ENCODE data around the gene CDH12.

CDH12 gene

DNA sequence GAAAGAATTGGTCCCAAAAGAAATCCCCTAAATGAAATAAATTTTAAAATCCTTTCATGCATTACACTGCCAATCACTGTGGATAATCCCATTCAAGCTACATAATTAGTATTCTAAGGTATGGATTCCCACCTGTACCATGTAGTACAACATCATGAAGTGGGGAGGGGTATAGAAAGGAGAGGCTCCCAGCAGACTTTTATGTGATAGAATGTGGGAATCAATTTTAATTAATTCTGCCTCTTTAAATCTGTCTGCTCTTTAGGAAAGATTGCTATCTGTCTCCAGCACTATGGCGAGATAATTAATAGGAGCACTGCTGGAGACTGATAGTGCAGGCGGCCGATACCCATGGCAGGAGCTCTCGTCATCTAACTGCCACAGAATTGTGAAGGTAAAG lies 95.4 kb downstream of the CDH12 start:
- DNase-seq: no peak

DNA sequence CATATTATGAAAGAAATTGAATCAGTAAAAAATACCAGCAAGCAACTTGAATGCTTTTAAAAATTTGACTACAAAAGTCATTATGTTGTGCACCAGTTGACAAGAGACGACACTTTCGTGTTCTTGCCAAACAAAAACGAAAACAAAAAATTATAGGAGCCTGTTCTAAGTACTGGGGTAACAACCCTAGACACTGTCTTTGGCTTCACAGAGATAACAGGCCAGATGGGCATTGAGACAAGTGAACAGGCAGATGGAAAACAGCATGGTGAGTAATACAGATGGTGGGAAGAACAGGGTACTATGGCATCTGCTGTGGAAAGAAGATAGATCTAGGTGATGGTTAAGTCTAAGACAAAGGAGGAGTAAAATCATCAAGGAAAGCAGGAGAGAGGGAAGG lies 99.0 kb downstream of the CDH12 start:
- no peak for DNase-seq

GRCh38 chr5:22751536-22751935 lies 101.6 kb downstream of the CDH12 start:
- no peak for DNase-seq

- DNase-seq: no peak
Measured at GRCh38 chr5:22736443-22737003, 116.6 kb downstream of the CDH12 start.

- DNase-seq: no peak
Measured at GRCh38 chr5:22734907-22735306, 118.2 kb downstream of the CDH12 start.

DNA sequence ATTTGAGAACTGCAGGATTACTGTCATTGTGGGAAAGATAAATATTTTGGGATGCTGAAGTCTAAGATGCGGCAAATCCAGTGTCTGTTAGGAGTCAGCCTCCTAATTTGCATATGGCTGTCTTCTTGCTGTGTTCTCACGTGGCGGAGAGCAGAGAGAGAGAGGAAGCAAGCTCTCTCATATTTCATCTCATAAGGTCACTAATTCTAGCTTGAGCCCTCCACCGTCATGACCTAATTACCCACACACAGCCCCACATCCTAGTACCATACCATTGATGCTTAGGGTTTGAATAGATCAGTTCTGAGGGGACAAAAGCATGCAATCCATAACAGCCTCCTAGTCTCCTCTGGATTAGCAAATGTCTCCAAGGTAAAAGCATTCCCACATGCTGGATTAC lies 124.5 kb downstream of the CDH12 start:
- no peak for DNase-seq

- no peak for DNase-seq
Measured at GRCh38 chr5:22722491-22722890, 130.7 kb downstream of the CDH12 start.

DNA sequence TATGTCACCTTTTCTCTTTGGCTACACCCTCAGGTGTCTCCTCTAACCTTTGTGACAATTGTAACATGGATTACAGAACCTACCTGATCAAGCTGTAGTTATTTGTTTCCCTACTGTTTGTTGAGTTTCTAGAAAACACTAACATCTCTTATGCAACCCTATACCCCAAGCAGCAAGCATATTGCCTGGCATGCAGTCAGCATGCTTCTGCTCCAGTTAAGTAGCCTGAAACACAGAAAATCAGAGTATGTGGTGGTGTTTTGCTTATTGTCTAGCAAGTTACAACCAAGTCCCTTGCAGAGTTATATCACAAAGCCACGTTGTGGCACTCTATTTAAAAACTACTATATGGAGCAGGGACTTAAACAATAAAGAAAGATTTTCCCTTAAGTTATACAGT lies 131.1 kb downstream of the CDH12 start:
- no peak for DNase-seq

DNA sequence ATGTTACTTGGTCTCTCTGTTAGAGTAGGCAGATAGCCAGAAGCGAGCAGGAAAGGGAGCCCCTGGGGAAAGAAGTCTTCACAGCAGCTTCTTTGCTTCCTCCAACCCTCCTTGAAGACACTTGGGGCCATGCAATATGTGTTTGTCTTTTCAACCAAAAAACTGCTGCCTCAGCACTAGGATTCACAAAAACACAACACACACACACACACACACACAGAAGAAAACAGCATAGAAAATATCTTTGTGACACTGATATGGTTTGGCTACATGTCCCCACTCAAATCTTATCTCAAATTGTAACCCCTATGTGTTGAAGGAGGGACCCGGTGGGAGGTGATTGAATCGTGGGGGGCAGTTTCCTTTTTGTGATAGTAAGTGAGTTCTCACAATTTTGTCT lies 133.3 kb downstream of the CDH12 start:
- DNase-seq: no peak

DNA sequence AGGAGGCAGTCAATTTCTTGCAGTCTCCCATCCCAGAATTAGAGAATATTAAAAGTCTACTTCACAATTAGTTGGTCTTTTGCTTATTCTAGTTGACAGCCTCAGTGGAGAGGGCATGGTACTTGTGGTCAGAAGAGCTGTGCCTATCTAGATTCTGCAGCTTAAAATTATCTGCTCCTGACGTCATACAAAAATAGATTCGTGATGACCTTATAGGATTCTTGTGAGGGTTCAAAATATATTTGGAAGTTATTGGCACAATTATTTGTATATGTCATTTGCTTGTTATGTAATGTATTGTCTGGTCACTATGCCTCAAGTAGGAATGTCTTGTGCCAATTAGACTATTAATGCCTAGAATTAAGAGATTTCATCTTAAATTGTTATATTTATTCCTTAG lies 142.5 kb downstream of the CDH12 start:
- DNase-seq: no peak

GRCh38 chr5:22709743-22710142 lies 143.4 kb downstream of the CDH12 start:
- DNase-seq: no peak

DNA sequence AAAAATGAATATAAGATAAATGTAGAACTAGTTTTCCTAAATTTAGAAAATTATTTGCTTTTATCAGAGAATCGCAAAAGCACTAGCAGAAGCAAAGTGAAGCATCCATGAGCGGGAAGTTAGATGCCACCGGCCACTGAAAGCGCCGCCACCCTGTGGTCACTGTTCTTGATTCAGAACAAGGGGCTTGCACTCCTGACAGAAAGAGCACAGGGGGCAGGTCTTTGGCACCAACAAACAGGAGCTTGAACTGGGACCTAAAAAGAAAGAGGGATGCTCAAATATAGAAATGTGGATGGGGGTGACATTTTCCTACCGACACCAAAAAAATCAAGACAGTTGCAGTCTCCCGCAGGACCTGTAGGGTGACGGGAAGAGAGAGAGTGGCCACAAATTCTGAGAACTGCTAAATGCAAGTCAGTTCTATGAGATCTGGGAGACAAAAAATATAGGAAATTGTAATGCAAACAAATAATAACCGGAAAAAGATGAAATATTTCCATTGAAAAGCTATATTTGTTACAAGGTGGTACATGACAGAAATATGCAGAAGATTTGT lies 144.3 kb downstream of the CDH12 start:
- no peak for DNase-seq

DNA sequence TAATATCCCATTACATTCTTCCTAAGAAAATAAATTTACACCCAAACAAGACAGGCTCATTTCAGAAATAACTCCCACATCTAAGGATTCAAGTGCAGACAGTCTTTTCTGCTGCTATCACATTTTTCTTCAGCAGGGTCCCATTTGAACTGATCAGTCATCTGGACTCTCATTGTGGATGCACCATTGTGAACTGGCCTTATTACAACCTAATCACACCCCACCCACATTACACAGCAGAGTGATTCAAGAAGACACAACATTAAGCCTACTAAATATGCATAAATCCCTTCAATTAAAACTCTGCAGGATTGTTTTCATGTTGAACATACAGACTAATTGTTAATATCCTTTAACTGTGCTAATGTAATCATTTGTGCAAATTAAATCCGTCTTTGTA lies 146.2 kb downstream of the CDH12 start:
- no peak for DNase-seq

GRCh38 chr5:22699319-22699718 lies 153.8 kb downstream of the CDH12 start:
- no peak for DNase-seq

DNA sequence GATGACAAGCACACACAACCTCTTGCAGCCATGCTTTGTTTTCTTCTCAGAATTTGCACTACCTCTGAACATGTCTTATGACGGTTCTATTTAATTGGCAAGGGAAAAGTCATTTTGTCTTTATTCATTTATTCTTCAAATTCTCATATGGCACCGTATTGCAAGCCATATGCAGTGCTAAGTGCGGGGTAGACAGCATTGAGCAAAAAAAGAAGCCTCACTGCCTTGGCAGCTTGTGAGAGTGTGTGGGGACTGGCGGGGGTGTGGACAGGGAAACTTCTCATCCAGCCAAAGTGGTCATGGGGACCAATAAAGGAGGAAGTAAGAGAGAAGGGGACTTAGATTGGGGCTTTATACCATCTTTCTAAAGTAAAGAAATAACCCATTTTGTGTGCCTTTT lies 160.0 kb downstream of the CDH12 start:
- DNase-seq: no peak

- DNase-seq: peak; percentile 13
Measured at GRCh38 chr5:22683050-22683449, 170.1 kb downstream of the CDH12 start.

DNA sequence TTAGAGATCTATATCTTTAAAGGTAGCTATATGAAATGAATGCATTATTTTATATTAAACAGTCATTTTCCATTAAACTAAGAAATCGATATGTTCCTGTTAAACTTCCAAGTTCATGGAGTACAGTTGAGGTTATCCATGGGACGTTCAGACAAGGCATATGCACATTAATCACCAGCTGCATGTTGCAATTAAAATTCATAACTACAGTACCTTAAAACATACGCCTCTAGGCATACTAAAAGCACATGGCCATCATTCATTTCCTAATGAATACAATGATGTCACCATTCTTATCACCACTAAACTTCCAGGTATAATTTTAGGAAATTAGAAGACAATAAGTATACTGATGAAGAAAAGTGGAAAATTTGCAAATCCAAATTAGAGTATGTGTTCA lies 174.3 kb downstream of the CDH12 start:
- DNase-seq: no peak

GRCh38 chr5:22673131-22673530 lies 180.0 kb downstream of the CDH12 start:
- DNase-seq: no peak

DNA sequence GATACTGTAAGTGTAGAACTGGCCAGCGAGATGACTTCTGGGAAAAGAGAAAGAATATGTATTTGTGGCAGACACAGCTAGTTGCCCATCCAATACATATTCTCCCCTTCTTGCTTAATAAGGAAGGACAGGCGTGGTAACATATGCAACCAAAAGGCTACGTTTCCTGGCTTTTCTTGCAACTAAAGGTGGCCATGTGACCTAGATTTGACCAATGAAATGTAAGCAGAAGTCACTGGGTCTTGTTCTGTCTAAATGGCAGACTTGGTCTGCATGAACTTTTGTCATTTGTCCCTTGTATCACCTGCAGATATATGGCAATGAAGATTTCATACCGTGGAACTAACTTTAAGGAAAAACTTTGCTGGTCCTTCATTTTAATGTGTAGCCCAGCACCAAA lies 183.8 kb downstream of the CDH12 start:
- no peak for DNase-seq

GRCh38 chr5:22665801-22666200 lies 187.3 kb downstream of the CDH12 start:
- no peak for DNase-seq

DNA sequence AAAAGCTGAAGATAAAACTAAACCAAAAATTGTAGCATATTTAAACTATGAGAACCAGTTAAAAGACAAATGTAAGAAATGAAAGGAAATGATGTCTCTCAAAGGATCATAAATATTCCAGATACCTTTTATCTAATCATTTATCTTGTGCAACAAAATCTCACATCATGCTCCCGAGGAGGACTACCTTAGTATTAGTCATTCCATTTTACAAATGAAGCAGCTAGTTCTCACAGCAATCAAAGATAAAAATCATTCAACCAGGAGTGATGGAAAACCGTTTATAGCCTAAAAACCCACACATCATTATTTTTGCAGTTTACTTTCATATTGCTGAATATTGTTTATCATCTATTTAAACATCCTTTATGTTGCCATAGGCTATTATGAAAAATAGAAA lies 190.0 kb downstream of the CDH12 start:
- DNase-seq: no peak

DNA sequence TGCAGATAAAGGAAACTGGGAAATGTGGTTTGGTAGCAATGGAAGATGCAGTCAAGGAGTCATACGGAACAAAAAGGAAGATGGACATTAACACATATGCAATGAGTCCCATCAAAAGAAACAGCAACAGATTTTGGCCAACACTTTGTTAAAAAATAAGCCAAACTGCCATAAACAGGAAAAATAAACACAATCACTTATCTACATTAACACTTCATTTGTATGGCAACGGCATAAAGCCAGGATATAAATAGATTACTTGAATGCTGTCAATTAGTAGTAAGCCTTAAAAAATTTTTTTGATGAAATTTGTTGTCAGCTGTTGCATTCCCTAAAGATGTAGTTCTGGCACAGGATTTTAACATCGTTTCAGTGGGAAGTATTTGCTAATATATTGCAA lies 190.8 kb downstream of the CDH12 start:
- DNase-seq: no peak

GRCh38 chr5:22651355-22651754 lies 201.8 kb downstream of the CDH12 start:
- DNase-seq: no peak

DNA sequence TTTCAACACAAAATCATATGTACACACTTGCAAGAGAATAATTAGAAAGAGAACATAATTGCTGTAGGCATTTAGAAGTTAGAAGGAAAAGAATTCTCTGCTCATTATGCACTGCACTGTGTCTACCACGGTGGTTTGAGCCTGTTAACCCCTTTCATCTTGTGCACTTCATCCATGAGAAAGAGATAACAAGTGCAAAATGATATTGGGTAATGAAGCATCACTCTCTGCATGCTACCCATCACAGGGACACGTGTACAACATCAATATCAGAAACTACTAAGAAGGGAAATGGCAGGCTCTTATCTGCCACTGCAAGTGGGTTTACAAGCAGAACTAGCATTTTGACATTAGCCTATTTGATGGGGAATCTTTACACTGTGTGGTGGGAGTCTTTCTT lies 202.6 kb downstream of the CDH12 start:
- DNase-seq: no peak

DNA sequence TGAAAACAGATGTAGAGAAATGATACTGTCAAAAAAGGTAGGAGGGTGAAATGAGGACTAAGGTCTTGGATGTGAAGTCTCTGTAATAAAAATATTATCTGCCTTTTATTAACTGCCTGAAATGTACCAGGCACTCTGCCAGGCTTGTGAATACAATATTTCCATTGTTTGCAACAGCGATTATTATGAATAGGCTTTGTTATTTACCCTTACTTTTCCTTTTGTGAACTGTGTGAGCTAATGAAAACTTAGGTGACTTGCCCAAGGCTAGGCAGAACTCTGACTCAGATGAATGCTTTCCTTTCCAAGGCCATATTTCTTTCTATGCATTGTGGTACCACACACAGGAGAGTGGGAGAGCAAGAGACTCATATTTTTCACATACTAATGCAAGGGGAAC lies 204.1 kb downstream of the CDH12 start:
- DNase-seq: no peak

DNA sequence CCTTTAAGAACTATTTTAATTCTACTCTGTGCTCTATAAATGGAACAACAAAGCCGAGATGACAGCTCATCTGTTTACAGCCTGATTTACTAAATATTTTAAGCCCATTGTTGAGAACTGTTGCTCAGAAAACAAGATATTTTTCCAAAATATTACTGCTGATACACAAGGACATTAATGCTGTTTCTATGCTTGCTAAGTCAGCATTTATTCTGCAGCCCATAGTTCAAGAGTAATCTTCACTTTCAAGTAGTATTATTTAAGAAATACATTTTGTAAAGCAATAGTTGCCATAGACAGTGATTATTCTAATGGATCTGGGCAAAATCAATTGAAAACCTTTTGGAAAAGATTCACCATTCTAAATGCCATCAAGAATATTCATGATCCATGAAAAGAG lies 208.3 kb downstream of the CDH12 start:
- DNase-seq: no peak
